SU-DHL-6 (cell line): ENCODE results near the gene CLASP1.

Experiments
- H2AFZ ChIP-seq: fragments of 200-600 bp; sonication (generic); 2 replicates; pipeline ENCODE4 v1.6.1; 2014; ENCODE audit warnings: low read depth, mild to moderate bottlenecking, moderate library complexity, mixed read lengths, antibody characterized with exemption, low read length; ENCODE audit not compliant: severe bottlenecking
- H3F3A ChIP-seq: fragments of 200-600 bp; shearing (Covaris generic); 2 replicates; pipeline ENCODE4 v1.6.0; 2016; ENCODE audit warnings: antibody characterized with exemption, mild to moderate bottlenecking; ENCODE audit not compliant: insufficient read depth
- H3K27ac ChIP-seq: fragments of 200-600 bp; sonication (generic); 2 replicates; pipeline ENCODE4 v1.5.1; 2016; ENCODE audit warnings: low read depth, mild to moderate bottlenecking, low read length, moderate library complexity, mixed read lengths
- H3K27me3 ChIP-seq: fragments of 200-600 bp; sonication (generic), shearing (Covaris generic); 2 replicates; pipeline ENCODE4 v1.6.0; 2014; ENCODE audit warnings: mild to moderate bottlenecking, low read length
- H3K36me3 ChIP-seq: fragments of 200-600 bp; sonication (generic); 2 replicates; pipeline ENCODE4 v1.6.1; 2014; ENCODE audit warnings: mild to moderate bottlenecking, low read length, mixed read lengths
- H3K4me2 ChIP-seq: fragments of 300-600, 200-600 bp; shearing (Covaris generic), sonication (generic); 2 replicates; pipeline ENCODE4 v1.6.0; 2014; ENCODE audit warnings: low read length, low read depth, mild to moderate bottlenecking; ENCODE audit not compliant: poor library complexity, severe bottlenecking
- H3K4me3 ChIP-seq: fragments of 200-600 bp; sonication (generic); 2 replicates; pipeline ENCODE4 v1.5.1; 2014; ENCODE audit warnings: antibody characterized with exemption, low read length, mild to moderate bottlenecking, mixed read lengths; ENCODE audit not compliant: insufficient read depth, poor library complexity, severe bottlenecking
- H3K79me2 ChIP-seq: fragments of 200-600 bp; sonication (generic); 2 replicates; pipeline ENCODE4 v1.6.1; 2014; ENCODE audit warnings: mild to moderate bottlenecking, low read length, moderate library complexity; ENCODE audit not compliant: insufficient read depth
- H3K9ac ChIP-seq: fragments of 200-600 bp; sonication (generic); 2 replicates; pipeline ENCODE4 v1.7.0; 2014; ENCODE audit warnings: mild to moderate bottlenecking, low read length
- H3K9me2 ChIP-seq: fragments of 200-600 bp; sonication (generic); replicated peaks from 2 replicates; pipeline ENCODE4 v1.6.1; 2014; ENCODE audit warnings: low read length; ENCODE audit not compliant: insufficient read depth
- H3K9me3 ChIP-seq: fragments of 200-600 bp; sonication (generic); 2 replicates; pipeline ENCODE4 v1.6.1; 2014; ENCODE audit warnings: low read length, mixed read lengths; ENCODE audit not compliant: insufficient read depth
- H4K20me1 ChIP-seq: fragments of 200-600 bp; sonication (generic); 2 replicates; pipeline ENCODE4 v1.6.1; 2014; ENCODE audit warnings: low read depth, mild to moderate bottlenecking, antibody characterized with exemption, low read length, moderate library complexity, mixed read lengths
- EZH2phosphoT487 ChIP-seq: fragments of 200-600 bp; sonication (generic), shearing (Covaris generic); conservative IDR thresholded peaks from 2 replicates; pipeline ENCODE4 v1.6.1; 2018; ENCODE audit warnings: mild to moderate bottlenecking, antibody characterized with exemption, low read length, moderate library complexity, mixed read lengths
- TF ChIP-seq, protein P1 (sequence below): fragments of 200-600 bp; sonication (generic); IDR thresholded peaks from one replicate; pipeline ENCODE4 v1.5.1; 2017; ENCODE audit warnings: antibody characterized with exemption, mild to moderate bottlenecking, low read length, moderate library complexity; ENCODE audit not compliant: insufficient read depth, poor library complexity, severe bottlenecking

The CLASP1 gene

GRCh38 chr2:121340926-121341325 is 308.3 kb downstream of the CLASP1 start:
- H2AFZ ChIP-seq, result no peak overlapping the region
- no peaks in the 10 kb centered on the region for H3F3A ChIP-seq
- no peaks in the 10 kb centered on the region for H3K27me3 ChIP-seq
- H3K9me2 ChIP-seq, result no peaks in the 10 kb centered on the region
- H3K36me3 ChIP-seq, result 0 out of 2 replicates have a peak, but pooled peaks cover 1% of the 10 kb centered on the region
- H3K79me2 ChIP-seq, result no peaks in the 10 kb centered on the region
- no peak overlapping the region for H3K4me3 ChIP-seq
- no peak overlapping the region for H3K27ac ChIP-seq
- no peak overlapping the region for H3K9ac ChIP-seq
- TF ChIP-seq, protein P1, sequence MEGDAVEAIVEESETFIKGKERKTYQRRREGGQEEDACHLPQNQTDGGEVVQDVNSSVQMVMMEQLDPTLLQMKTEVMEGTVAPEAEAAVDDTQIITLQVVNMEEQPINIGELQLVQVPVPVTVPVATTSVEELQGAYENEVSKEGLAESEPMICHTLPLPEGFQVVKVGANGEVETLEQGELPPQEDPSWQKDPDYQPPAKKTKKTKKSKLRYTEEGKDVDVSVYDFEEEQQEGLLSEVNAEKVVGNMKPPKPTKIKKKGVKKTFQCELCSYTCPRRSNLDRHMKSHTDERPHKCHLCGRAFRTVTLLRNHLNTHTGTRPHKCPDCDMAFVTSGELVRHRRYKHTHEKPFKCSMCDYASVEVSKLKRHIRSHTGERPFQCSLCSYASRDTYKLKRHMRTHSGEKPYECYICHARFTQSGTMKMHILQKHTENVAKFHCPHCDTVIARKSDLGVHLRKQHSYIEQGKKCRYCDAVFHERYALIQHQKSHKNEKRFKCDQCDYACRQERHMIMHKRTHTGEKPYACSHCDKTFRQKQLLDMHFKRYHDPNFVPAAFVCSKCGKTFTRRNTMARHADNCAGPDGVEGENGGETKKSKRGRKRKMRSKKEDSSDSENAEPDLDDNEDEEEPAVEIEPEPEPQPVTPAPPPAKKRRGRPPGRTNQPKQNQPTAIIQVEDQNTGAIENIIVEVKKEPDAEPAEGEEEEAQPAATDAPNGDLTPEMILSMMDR, result no peak
- TF ChIP-seq EZH2phosphoT487, result no peak
- no peaks in the 10 kb centered on the region for H4K20me1 ChIP-seq
- H3K4me2 ChIP-seq, result no peak overlapping the region
- H3K9me3 ChIP-seq, result no peaks in the 10 kb centered on the region

GRCh38 chr2:121338281-121338680 is 311.0 kb downstream of the CLASP1 start:
- H3K9me3 ChIP-seq, result no peaks in the 10 kb centered on the region
- no peak overlapping the region for H3K27ac ChIP-seq
- H3K36me3 ChIP-seq, result no peaks in the 10 kb centered on the region

GRCh38 chr2:121336528-121337294 is 312.6 kb downstream of the CLASP1 start:
- H2AFZ ChIP-seq, result no peak overlapping the region
- H3K9ac ChIP-seq, result no peak overlapping the region
- no peaks in the 10 kb centered on the region for H4K20me1 ChIP-seq
- H3F3A ChIP-seq, result no peaks in the 10 kb centered on the region
- TF ChIP-seq EZH2phosphoT487, result no peak
- TF ChIP-seq, protein P1, result no peak
- H3K27ac ChIP-seq, result no peak overlapping the region
- no peaks in the 10 kb centered on the region for H3K9me3 ChIP-seq
- H3K4me2 ChIP-seq, result no peak overlapping the region
- no peaks in the 10 kb centered on the region for H3K9me2 ChIP-seq
- H3K4me3 ChIP-seq, result no peak overlapping the region
- H3K27me3 ChIP-seq, result no peaks in the 10 kb centered on the region
- no peaks in the 10 kb centered on the region for H3K79me2 ChIP-seq
- no peaks in the 10 kb centered on the region for H3K36me3 ChIP-seq

More at GRCh38 chr2:121338281-121338680, 311.0 kb downstream of the CLASP1 start:
- Histone ChIP-seq H3F3A (no peaks in the 10 kb centered on the region), H3K4me2 (no peak overlapping the region), H3K9ac (no peak overlapping the region), H3K27me3 (no peaks in the 10 kb centered on the region), H2AFZ (no peak overlapping the region), H3K4me3 (no peak overlapping the region), H3K79me2 (no peaks in the 10 kb centered on the region), H3K9me2 (no peaks in the 10 kb centered on the region), H4K20me1 (no peaks in the 10 kb centered on the region)
- TF ChIP-seq, protein P1, result no peak
- no peak for TF ChIP-seq EZH2phosphoT487
